PC-9 (cell line): Measurements from ENCODE around the gene OR6C70.
"Not testable (repeated sequence)": the region's sequence is repeated elsewhere in the genome, so short reads cannot be mapped to it uniquely, and the experiment has no call there.

Source experiments
- CTCF ChIP-seq: fragments of 200-600 bp; sonication (generic); conservative IDR thresholded peaks from 2 replicates; pipeline ENCODE4 v1.6.1; 2017; ENCODE audit warnings: mixed run types, antibody characterized with exemption, mild to moderate bottlenecking, moderate library complexity
- EZH2 ChIP-seq: fragments of 200-600 bp; sonication (generic); IDR thresholded peaks from 2 replicates; pipeline ENCODE4 v1.8.0; 2017; ENCODE audit warnings: antibody characterized with exemption, low read depth

- TF ChIP-seq EZH2, CTCF: not testable (repeated sequence)
Observed at GRCh38 chr12:55484284-55484683, 14.3 kb upstream of the OR6C70 start.
